ENCODE data around the gene SRGN. TPM values are rescaled to one million over a fixed set of nuclear protein-coding genes. Genes with fewer than 3 reads are reported as not detected.
"Not testable (repeated sequence)": the region's sequence is repeated elsewhere in the genome, so short reads cannot be mapped to it uniquely, and the experiment has no call there.

The SRGN gene
- total RNA-seq (100 to 1,000 TPM in 5 of 9 donors, 10 to 100 TPM in 4; 16.5 to 156 (median 106) TPM), polyA plus RNA-seq (100 to 1,000 TPM in 1 of 3 donors, 10 to 100 TPM in 2; 31.6 to 125 (median 38.5) TPM)
- long read RNA-seq, donor 1, transcript SRGN-201 (3 exons, 1,208 nt) = major isoform, 13 of 13 reads
- long read RNA-seq, donor 1, partial matches to known transcripts = 0 of 13 reads
- long read RNA-seq, donor 1, other reads (novel, unspliced or antisense) = 0 of 13 reads
- long read RNA-seq, donor 2, transcript SRGN-201 (3 exons, 1,208 nt) = major isoform, 12 of 12 reads
- long read RNA-seq, donor 2, partial matches to known transcripts = 0 of 12 reads
- long read RNA-seq, donor 2, other reads (novel, unspliced or antisense) = 0 of 12 reads
- long read RNA-seq, donor 3, transcript SRGN-201 (3 exons, 1,208 nt) = major isoform, 6 of 6 reads
- long read RNA-seq, donor 3, partial matches to known transcripts = 0 of 6 reads
- long read RNA-seq, donor 3, other reads (novel, unspliced or antisense) = 0 of 6 reads
- long read RNA-seq, donor 4, transcript SRGN-201 (3 exons, 1,208 nt) = major isoform, 44 of 46 reads
- long read RNA-seq, donor 4, partial matches to known transcripts = 0 of 46 reads
- long read RNA-seq, donor 4, other reads (novel, unspliced or antisense) = 1 of 46 reads
- long read RNA-seq, donor 5, transcript SRGN-201 (3 exons, 1,208 nt) = major isoform, 37 of 41 reads
- long read RNA-seq, donor 5, partial matches to known transcripts = 1 of 41 reads
- long read RNA-seq, donor 5, other reads (novel, unspliced or antisense) = 2 of 41 reads
- long read RNA-seq, donor 6, transcript SRGN-201 (3 exons, 1,208 nt) = major isoform, 24 of 24 reads
- long read RNA-seq, donor 6, partial matches to known transcripts = 0 of 24 reads
- long read RNA-seq, donor 6, other reads (novel, unspliced or antisense) = 0 of 24 reads
- long read RNA-seq, donor 7, transcript SRGN-201 (3 exons, 1,208 nt) = major isoform, 5 of 5 reads
- long read RNA-seq, donor 7, partial matches to known transcripts = 0 of 5 reads
- long read RNA-seq, donor 7, other reads (novel, unspliced or antisense) = 0 of 5 reads
- long read RNA-seq, donor 8, transcript SRGN-201 (3 exons, 1,208 nt) = major isoform, 38 of 38 reads
- long read RNA-seq, donor 8, partial matches to known transcripts = 0 of 38 reads
- long read RNA-seq, donor 8, other reads (novel, unspliced or antisense) = 0 of 38 reads
- long read RNA-seq, donor 9, transcript SRGN-201 (3 exons, 1,208 nt) = major isoform, 11 of 11 reads
- long read RNA-seq, donor 9, partial matches to known transcripts = 0 of 11 reads
- long read RNA-seq, donor 9, other reads (novel, unspliced or antisense) = 0 of 11 reads
- long read RNA-seq, donor 10, transcript SRGN-201 (3 exons, 1,208 nt) = major isoform, 7 of 7 reads
- long read RNA-seq, donor 10, partial matches to known transcripts = 0 of 7 reads
- long read RNA-seq, donor 10, other reads (novel, unspliced or antisense) = 0 of 7 reads

- DNase-seq = peak; percentile 52 to 89 (median 84)
- H3K27ac ChIP-seq = peak within 1 kb of the TSS; percentile 59 to 86 (median 85)
- H3K27me3 ChIP-seq = no peaks in the 10 kb centered on the region
- intact Hi-C loops (cut with DNase I) = no loop called here
- WGBS, 4 donors = 36 to 43% (median 38%) methylated on average over 10 of the region's 10 CpGs
- peaks cover 0 to 7% of the 10 kb centered on the region in 2 donors for H3K4me1 ChIP-seq (replicated peaks in 1 of 2)
- peak within 1 kb of the TSS in 1 of 4 donors; percentile 42 for H3K4me3 ChIP-seq
- no peaks in the 10 kb centered on the region for H3K36me3 ChIP-seq (replicated peaks in 1 of 2)
- peak; percentile 71 to 74 for TF ChIP-seq POLR2A (IDR thresholded peaks at IDR 0.05)
- no peak for TF ChIP-seq CTCF (IDR thresholded peaks at IDR 0.05)
- no peaks in the 10 kb centered on the region for H3K9me3 ChIP-seq (replicated peaks in 1 of 3)
Observed at GRCh38 chr10:69087590-69088470, at the start of gene SRGN. TSS of gene SRGN (plus strand) at chr10:69088103. CDS start at chr10:69088158, 55 bp downstream.

GRCh38 chr10:69040904-69041303 is 47.0 kb upstream of the SRGN start:
- H3K36me3 ChIP-seq (replicated peaks in 1 of 2); DNase-seq; H3K27me3 ChIP-seq; H3K4me3 ChIP-seq; intact Hi-C loops (cut with DNase I); H3K9me3 ChIP-seq (replicated peaks in 1 of 3); H3K27ac ChIP-seq; H3K4me1 ChIP-seq (replicated peaks in 1 of 2): not testable (repeated sequence)
- WGBS, 4 donors = 71 to 75% (median 73%) methylated on average over 5 of the region's 5 CpGs

GRCh38 chr10:69042417-69042816 is 45.5 kb upstream of the SRGN start:
- H3K36me3 ChIP-seq (replicated peaks in 1 of 2) = no peaks in the 10 kb centered on the region
- intact Hi-C loops (cut with DNase I) = no loop called here

More at GRCh38 chr10:69042417-69042816, 45.5 kb upstream of the SRGN start:
- no peak for DNase-seq
- no peaks in the 10 kb centered on the region for H3K4me1 ChIP-seq (replicated peaks in 1 of 2)
- no peaks in the 10 kb centered on the region for H3K9me3 ChIP-seq (replicated peaks in 1 of 3)
- no peak overlapping the region for H3K27ac ChIP-seq
- H3K4me3 ChIP-seq = no peak overlapping the region
- no peak for TF ChIP-seq POLR2A (IDR thresholded peaks at IDR 0.05)
- TF ChIP-seq CTCF (IDR thresholded peaks at IDR 0.05) = no peak
- WGBS, 4 donors = 73 to 90% (median 76%) methylated on average over 2 to 5 of the region's 5 CpGs
- no peaks in the 10 kb centered on the region for H3K27me3 ChIP-seq

Measured in adrenal gland (tissue), 19 donors.